A673 (cell line): ENCODE measurements around the gene NKAPD1.

ENCODE experiments used
- CTCF ChIP-seq: fragments of 300-800, 200-600 bp; sonication (generic); conservative IDR thresholded peaks from 2 replicates; pipeline ENCODE4 v1.5.1; 2017; ENCODE audit warnings: low read depth, mild to moderate bottlenecking, antibody characterized with exemption, low read length, moderate library complexity, mixed read lengths
- EZH2 ChIP-seq: fragments of 200-600 bp; sonication (generic); IDR thresholded peaks from 2 replicates; pipeline ENCODE4 v1.6.1; 2017; ENCODE audit warnings: borderline replicate concordance, low read depth, mild to moderate bottlenecking, mixed read lengths, antibody characterized with exemption, low read length; ENCODE audit not compliant: poor library complexity, severe bottlenecking

- TF ChIP-seq CTCF = no peak
- no peak for TF ChIP-seq EZH2
Measured at GRCh38 chr11:112050721-112051120, 23.4 kb upstream of the NKAPD1 start.
